DMS 273 (cell line): ENCODE measurements around the gene PALD1.

Experiments
- DNase-seq: peaks from one replicate; lab custom pipeline; 2025; ENCODE audit not compliant: unreplicated experiment; lab: John Stamatoyannopoulos, UW

Gene PALD1

DNA sequence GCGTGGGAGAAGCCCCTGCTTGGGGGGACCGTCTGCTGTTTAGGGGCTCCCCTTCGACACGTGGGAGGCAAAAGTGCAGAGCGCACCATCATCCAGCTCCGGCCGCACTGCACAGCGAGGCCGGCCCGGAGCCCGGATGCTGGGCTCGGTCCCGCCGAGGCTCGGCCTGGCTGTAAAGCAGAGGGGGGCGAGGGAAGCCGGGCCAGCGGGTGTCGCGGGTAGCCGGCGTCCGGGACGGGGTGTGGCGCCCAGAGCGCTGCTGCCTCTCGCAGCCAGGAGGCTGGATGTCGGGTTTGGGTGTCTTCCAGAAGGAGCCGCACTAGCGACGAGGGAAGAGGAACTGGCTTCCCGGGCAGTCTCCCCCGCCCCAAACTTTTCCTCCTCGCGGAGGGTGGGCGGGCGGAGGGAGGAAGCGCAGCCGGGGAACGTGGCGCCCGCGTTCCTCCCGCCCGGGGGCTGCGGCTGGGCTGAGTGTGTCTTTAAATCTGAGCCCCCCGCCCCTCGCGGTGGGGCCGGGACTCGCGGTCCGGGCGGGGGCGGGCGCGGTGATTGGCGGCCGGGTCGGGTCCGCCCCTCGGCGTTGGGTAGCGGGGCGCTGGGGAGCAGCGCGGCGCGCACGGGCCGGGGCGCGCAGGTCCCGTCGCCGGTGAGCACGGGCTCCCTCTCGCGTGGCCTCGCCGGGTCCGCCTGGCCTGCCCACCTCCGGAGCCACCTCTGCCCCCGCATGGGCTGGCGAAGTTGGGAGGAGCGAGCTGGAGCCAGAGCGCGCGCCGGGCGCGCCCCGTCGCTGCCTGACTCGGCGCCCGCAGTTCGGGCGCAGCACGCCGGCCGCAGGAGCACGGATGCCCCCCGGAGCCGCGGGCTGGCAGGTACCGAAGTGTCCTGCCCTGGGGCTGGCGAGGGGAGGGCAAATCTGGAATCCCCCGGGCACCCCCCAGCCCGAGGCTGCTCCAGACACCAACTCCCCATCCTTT, at the start of gene PALD1:
Gene PALD1, plus strand, starts transcription at position 577 of the 974 bp plus-strand sequence. CDS start 47,185 bp downstream, outside the sequence.
- DNase-seq = peak; percentile 86

DNA sequence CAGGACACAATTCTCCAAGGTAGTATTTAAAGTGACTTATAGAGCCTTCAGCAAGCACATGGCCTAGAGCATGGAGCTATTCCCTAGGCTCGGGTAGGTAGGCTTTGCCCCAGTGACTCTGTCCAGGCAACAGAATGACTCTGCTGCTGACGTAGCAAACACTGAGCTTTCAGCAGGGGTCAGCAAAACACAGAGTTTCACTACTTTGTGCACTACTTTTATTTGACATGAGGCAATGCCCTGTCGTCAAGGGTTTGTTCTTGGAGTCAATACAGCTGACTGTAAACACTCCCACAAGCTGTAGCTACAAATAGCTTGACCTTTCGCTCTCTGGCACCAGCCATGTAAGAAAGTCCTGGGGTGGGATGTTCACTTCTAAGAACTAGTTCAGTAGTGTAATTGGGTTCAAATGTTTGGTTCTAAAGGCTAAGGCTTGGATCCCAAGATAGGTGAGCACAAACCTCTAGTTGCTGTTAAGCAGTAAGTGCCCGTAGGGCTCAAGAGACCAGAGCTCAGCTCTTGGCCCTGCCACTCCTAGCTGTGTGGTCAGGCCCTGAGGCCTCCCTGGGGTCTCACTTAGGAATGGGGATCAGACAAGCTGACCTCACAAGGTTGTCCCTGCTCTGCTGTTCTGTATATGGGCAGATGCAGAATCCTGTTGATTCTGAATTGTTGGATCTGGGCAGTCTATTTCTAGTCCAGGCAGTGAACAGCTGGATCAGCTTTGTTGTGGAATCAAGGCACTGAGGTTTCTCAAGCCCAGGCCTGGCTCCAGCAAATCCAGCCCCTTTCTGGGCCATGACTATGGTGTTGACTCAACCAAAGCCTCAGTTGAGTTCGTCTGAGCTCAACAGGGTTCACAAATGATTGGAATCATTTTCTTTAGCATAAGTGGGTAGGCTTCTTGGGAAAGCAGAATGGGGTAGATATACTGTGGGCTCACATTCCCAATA, 47.8 kb upstream of the PALD1 start:
- peak; percentile 13 for DNase-seq

DNA sequence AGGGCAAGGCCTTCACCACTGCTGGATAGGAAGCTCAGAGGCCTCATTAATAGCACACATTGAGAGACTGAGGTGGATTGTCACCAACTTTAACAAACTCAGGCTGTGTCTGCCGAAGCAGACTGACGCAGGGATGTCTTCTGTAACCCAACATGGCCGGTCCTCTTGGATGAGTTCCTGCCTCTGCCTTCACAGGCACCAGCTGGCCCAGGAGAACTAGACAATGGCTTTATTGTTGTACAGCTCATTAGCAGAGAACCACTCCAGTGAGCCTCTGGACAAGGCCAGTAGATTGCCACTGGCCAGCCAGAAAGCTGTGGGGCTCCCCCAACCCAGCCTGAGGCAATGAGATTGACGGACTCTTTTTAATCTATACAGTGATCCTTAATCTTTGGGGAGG, 46.5 kb upstream of the PALD1 start:
- DNase-seq = no peak

DNA sequence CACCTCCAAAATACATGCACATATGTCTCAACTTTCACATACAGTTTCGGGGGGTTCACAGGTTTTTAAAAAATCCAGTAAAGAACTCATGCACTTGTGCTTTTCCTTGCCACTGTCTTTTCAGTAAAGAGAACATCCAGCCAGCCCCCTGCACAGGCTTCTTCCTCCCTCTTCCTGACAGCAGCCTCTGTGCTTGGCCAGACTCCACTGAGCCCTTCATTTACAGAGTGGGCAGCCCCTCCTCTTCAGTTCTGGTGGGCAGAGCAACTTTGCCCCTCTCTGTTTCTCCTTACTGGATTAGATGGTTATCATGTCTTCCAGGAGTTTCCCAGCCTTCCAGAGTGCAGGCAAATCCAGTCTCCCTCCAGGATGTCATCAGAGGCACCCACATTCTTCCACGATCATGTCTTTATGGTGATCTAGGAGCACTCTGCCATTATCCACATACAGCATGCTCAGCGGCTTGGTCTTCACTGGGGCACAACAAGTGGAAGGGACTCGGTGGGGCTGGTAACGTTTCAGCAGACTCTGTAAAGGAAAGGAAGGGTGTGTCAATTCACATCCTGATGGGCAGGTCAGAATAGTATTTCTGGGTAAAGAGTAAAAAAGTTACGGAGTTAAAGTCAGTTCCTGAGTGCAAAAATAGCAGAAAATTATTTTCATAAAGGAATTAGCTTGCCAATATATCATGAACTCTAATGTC, 45.9 kb upstream of the PALD1 start:
- DNase-seq = no peak

GRCh38 chr10:70433581-70434280, 44.8 kb upstream of the PALD1 start:
- DNase-seq = no peak

DNA sequence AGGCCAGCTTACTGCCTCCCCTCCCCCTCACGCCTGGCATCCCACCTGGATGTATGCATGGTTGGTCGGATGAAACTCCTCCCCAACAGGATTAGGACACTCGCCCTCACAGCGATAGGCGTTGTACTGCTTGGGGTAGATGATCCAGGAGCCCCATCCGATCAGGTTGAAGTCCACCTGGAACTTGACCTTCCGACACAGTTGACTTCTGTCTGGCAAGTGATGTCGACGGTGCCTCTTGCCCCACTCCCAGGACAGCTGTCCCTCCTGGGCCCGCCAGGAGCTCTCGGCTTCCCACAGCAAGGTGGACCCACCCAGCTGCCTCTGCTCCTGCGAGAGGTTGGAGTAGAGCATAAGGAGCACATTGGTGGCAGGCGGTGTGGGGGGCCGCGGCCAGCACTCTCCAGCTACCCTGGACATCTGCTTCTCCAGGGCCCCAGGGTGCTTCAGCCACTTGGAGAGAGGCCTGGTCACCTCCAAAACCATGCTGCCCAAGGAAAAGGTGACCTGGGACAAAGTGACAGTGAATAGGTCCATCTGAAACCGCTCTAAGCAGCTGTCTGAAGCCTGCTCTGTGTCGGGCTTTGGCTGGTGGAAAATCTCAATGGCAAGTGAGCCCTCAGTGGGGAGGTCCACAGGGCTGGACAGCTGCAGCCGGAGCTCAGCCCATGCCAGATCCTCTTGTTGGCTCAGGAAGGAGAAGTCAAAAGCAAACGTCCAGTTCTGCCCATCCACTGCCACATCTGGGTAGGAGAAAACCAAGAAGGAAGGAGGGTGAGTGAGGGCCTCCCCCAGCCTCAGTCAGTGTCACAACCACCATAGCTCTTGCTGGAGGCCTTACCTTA, 43.1 kb upstream of the PALD1 start:
- DNase-seq = no peak

DNA sequence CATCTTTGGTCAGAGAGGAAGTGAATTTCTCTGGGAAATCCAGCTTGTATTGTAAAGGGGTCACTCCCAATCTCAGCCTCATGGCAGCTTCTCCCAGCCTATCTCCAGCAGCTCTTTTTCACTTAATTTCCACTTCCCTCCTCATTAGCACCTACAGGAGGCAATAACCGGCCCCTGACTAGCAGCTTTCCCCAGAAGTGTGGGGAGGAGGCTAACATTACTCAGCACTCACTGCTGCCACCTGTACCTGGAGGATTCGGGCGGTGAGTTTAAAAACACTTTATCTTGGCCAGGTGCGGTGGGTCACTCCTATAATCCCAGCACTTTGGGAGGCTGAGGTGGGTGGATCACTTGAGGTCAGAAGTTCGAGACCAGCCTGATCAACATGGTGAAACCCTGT, 40.8 kb upstream of the PALD1 start:
- no peak for DNase-seq

DNA sequence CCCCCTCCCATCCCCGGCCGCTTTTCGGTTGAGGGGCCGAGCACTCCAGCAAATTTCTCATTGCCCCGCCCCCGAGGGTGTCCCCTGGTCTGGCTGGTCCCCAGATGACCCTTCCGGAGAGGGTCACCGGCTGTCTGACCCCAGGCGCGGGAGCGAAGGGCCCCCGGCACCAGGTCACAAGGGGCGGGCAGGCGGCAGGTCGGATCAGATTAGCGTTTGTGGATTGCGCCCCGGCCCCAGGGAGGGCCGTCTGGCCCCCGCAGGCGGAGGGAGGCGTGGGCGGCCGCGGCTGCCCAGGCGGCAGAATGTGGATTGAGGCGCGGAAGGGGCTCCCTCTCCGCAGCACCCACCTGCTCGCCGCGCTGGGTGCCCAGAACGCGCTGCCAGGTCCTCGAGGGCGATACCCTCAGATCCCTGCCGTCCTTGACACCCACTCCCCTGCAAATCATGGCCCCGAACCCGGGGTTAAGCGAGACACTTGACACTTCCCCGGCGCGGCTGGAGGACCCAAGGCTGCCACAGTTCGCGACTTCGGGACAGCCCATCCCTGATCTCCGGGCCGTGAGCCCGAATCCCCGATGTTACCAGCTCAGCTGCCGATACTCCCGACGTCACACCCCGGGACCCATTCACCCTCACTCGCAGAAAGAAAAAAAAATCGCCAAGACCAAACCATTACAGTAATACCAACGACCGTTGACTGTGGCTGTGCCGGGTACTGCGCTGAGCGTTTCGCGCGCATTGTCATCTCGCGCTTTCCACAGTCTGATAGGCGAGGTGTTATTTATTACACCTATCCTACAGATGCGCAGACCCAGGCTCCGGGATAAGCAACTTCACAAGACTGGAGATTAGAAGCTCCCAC, 38.0 kb upstream of the PALD1 start:
- DNase-seq = no peak

DNA sequence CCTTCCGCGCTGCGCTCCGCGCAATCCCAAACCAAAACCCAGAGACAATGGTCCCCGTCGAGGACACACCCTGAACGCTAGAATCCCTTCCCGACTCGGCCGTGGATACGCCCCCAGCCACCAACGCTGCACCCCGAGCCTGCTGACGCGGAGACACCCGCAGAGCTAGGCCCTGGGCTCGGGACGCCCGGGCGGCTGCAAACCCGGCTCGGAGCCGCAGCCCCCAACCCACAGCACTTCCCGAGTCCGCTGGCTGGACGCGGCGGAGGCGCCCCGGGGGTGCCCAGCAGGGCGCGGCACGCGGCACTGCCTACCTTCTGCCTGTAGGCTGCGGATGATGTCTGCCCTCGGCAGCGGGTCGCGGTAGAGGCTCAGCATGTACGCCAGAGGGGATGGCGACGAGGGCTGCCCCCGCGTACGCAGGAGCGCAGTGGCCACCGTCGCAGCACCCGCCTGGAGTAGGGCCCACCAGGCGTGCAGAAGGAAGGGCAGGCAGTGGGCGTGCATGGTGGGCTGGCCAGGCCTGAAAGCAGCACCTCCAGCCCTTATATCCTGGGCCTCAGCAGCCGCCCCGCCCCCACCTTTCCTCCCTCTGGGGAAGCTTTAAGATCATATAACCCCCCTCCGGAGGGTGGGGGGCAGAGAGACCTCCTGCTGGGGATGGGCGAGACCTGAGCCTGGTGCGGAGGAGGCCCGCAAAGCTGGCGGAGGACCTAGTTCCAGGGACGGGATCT, 37.2 kb upstream of the PALD1 start, which contains the start of gene NODAL:
Gene NODAL, minus strand, starts transcription at position 521 of the 734 bp plus-strand sequence. Its CDS starts 14 bp downstream, at position 507.
- DNase-seq = no peak

- no peak for DNase-seq
Measured at GRCh38 chr10:70441895-70442309, 36.7 kb upstream of the PALD1 start.

DNA sequence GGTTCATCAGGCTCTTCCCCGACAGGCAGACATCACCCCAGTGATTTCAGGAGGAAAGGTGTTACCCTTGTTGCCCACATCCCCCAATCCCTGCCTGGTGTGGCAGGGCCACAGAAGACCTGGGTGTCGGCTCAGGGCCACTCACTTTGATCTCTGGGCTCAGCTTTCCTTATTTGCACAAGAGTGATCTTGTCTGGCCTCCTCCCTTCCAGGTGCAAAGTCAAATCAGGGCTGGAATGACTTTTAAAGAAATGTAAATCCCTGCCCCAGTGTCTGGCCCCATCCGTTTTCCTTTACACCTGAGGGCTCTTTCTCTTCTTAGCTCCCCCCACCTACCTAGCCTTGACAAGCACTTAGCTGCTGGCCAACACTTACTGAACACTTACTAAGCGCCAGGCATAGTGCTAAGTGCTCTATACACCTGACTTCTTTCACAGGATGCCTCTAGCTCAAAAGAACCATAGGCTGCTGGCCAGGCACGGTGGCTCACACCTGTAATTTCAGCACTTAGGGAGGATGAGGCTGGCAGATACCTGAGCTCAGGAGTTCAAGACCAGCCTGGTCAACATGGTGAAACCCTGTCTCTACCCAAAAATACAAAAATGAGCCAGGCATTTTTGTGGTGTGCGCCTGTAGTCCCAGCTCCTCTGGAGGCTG, 36.1 kb upstream of the PALD1 start:
- DNase-seq = no peak

DNA sequence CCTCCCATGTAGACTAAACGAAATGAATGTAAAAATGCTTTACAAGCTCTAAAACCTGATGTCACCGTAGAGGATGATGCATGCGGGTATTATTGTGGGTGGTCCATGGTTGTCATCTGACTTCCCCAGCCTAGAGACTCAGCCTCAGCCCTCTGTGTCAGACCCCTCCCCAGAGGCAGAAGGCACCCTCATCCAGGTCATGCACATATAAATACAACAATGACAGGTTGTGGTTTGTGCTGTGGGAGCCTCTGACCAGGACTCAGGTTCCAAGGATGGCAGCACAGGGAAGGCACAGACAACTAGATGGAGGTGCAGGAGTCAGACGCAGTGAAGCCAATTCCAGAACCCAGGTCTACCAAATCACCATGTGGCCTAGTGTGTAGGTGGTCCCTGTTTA, 33.8 kb upstream of the PALD1 start:
- no peak for DNase-seq

DNA sequence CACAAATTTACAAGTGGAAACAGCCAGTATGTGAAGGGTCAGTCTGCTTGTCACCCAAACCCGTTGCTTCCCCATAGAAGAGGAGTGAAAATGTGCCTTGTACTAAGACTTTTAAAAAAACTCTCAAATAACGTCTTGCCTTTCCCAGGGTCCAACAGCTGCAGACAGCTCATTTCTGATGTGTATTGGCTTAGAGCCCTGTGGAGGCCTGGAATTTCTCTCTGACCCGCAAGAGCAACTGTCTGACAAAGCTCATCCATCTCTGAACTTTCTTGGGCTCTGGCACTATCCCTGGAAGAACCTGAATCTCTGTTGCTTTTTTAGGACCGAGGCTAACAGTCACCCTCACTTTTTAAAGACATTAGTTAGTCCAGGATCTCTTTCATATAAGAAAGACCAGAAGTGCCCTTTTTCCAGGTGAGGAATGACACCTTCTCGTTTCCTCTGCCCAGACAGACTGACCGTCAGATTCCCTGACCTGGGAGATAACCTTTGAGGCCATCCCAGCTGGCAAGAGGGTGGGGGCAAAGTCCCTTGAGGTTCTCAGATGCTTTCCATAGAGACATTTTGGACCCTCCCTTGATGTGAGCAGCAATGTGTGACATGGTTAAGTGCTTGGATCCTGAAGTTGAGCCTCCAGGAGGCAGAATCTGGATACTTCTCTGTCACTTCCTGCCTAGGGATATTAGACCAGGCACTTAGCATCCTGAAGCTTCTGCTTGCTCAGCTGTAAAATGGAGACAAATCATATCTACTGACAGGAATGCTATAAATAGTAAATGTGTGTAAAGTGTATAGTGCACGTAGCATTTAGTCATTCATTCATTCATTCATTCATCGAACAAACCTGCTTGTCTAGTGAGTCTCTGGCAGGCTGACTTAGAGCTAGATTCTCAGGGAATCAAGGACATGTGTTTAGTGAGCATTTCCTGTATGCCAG, 32.6 kb upstream of the PALD1 start:
- no peak for DNase-seq

DNA sequence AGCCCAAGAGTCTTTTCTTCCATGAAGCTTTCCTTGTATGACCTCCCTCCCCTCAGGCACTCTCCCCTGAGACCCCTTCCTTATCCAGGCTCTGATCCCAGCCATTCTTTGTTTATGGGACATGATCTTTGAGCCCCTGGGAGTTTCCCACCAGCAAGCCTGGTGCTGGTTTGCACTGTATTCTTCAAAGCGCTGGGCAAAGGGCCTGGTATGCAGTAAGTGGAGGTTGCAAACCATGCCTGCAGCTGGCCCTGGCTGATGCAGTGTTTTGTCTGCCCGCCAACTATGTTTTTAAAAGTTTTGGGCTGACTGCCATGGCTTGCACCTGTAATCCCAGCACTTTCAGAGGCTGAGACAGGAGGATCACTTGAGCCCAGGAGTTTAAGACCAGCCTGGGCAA, 30.3 kb upstream of the PALD1 start:
- no peak for DNase-seq

DNA sequence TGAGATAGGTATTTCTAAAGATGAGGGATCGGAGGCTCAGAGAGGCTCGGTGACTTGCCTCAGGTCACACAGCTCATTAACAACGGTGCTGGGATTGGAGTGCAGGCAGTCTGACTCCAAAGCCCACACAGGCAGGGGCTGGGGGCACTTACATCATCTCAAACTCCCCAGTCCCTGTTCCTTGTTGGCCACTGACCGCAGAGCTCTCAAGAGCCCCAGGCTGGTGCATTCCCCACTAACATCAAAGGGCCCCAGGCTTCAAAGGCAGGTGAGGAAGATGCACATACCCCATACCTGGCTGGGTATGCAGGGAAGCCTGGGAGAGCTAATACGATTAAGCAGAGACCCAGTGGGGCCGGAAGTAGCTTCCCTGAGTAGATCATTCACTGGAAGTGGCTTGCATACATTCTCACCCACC, 23.3 kb upstream of the PALD1 start:
- DNase-seq = no peak

GRCh38 chr10:70456164-70456563, 22.4 kb upstream of the PALD1 start:
- no peak for DNase-seq
